ENCODE measurements around the gene EFEMP1.
"Not testable (repeated sequence)": the region's sequence is repeated elsewhere in the genome, so short reads cannot be mapped to it uniquely, and the experiment has no call there.

EFEMP1 gene

DNA sequence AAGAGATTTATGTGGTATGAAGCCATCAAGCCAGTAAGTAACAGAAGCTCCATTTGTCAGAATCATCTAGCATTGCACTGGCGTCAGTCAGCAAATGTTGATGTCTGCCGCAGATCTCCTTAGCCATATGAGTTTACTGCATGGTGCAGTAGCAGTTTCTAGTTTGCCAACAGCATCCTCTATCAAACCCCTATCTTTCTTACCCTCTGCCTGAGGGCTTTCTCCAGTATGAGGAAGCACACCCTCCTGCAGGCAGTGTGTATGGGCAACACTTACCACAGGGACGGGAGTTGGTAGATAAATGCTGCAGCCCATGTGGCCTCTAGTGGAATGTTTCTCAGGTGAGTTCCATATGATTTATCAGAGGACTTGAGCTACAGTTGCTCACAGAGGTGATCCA lies 63.7 kb downstream of the EFEMP1 start:
- H3K4me3 Mint-ChIP-seq: no peak overlapping the region
- H3K27ac Mint-ChIP-seq: no peak overlapping the region
- no peaks in the 10 kb centered on the region for H3K27me3 Mint-ChIP-seq (ENCODE audit: low read depth)
- H3K4me1 Mint-ChIP-seq (ENCODE audit: low read depth): no peaks in the 10 kb centered on the region
- no peaks in the 10 kb centered on the region for H3K9me3 Mint-ChIP-seq
- no peaks in the 10 kb centered on the region for H3K36me3 Mint-ChIP-seq (ENCODE audit: low read depth)
- no peak for DNase-seq (ENCODE audit: low spot score)

- Mint-ChIP-seq H3K27me3 (ENCODE audit: low read depth) (no peaks in the 10 kb centered on the region), H3K27ac (no peak overlapping the region), H3K36me3 (ENCODE audit: low read depth) (no peaks in the 10 kb centered on the region), H3K4me1 (ENCODE audit: low read depth) (no peaks in the 10 kb centered on the region), H3K9me3 (no peaks in the 10 kb centered on the region), H3K4me3 (no peak overlapping the region)
- no peak for DNase-seq (ENCODE audit: low spot score)
Measured at GRCh38 chr2:55857766-55858165, 65.8 kb downstream of the EFEMP1 start.

GRCh38 chr2:55856936-55857335 lies 66.6 kb downstream of the EFEMP1 start:
- Mint-ChIP-seq H3K4me1 (ENCODE audit: low read depth) (no peaks in the 10 kb centered on the region), H3K9me3 (no peaks in the 10 kb centered on the region), H3K4me3 (no peak overlapping the region), H3K36me3 (ENCODE audit: low read depth) (no peaks in the 10 kb centered on the region), H3K27me3 (ENCODE audit: low read depth) (no peaks in the 10 kb centered on the region), H3K27ac (no peak overlapping the region)
- no peak for DNase-seq (ENCODE audit: low spot score)

DNA sequence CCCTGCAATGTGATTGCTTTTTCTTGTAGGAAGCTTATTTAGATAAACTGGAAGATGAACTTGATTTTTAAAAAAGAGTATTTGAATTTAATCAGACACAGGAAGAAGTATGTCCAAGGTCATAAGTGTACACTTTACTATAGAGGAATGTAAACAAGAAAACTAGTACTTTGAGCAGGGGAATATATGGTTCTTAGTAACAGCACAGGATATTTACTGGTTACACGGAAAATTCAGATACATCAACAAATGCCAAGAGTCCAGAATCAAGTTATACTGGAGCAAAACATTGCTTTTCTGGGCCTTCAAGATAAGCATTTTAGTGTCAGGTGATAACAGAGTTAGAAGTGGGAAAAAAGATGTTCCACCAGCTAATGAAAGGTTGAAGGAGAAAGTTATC lies 75.5 kb downstream of the EFEMP1 start:
- H3K4me1 Mint-ChIP-seq (ENCODE audit: low read depth): no peaks in the 10 kb centered on the region

GRCh38 chr2:55846426-55846825 lies 77.2 kb downstream of the EFEMP1 start:
- no peak overlapping the region for H3K4me3 Mint-ChIP-seq
- no peak for DNase-seq (ENCODE audit: low spot score)
- no peaks in the 10 kb centered on the region for H3K4me1 Mint-ChIP-seq (ENCODE audit: low read depth)
- H3K27ac Mint-ChIP-seq: no peak overlapping the region
- H3K27me3 Mint-ChIP-seq (ENCODE audit: low read depth): no peaks in the 10 kb centered on the region
- no peaks in the 10 kb centered on the region for H3K36me3 Mint-ChIP-seq (ENCODE audit: low read depth)
- no peaks in the 10 kb centered on the region for H3K9me3 Mint-ChIP-seq

More for the DNA sequence above, 75.5 kb downstream of the EFEMP1 start:
- no peak overlapping the region for H3K4me3 Mint-ChIP-seq
- no peaks in the 10 kb centered on the region for H3K9me3 Mint-ChIP-seq
- no peak for DNase-seq (ENCODE audit: low spot score)
- H3K36me3 Mint-ChIP-seq (ENCODE audit: low read depth): no peaks in the 10 kb centered on the region
- H3K27ac Mint-ChIP-seq: no peak overlapping the region
- H3K27me3 Mint-ChIP-seq (ENCODE audit: low read depth): no peaks in the 10 kb centered on the region

DNA sequence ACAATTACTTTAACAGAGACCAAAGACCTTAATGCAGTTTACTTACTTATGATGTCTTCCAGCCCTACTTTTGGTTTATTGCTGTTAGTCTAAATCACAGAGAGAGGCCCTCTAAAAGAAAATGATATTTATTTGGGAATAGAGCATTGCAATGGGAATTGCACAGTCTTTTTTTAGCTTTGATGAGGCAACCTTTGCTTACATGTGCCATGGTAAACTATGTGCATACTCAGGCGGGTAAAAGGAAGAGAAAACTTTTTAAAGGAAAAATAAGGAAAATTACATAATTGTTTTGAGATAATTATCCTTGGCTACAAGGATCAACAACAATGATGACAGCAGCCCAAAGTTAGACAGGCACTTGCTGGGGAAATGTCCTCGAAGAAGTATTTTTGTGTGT lies 78.6 kb downstream of the EFEMP1 start:
- DNase-seq (ENCODE audit: low spot score): no peak
- H3K36me3 Mint-ChIP-seq (ENCODE audit: low read depth): no peaks in the 10 kb centered on the region
- no peaks in the 10 kb centered on the region for H3K27me3 Mint-ChIP-seq (ENCODE audit: low read depth)
- no peaks in the 10 kb centered on the region for H3K9me3 Mint-ChIP-seq
- H3K4me1 Mint-ChIP-seq (ENCODE audit: low read depth): no peaks in the 10 kb centered on the region
- H3K4me3 Mint-ChIP-seq: no peak overlapping the region
- H3K27ac Mint-ChIP-seq: no peak overlapping the region

DNA sequence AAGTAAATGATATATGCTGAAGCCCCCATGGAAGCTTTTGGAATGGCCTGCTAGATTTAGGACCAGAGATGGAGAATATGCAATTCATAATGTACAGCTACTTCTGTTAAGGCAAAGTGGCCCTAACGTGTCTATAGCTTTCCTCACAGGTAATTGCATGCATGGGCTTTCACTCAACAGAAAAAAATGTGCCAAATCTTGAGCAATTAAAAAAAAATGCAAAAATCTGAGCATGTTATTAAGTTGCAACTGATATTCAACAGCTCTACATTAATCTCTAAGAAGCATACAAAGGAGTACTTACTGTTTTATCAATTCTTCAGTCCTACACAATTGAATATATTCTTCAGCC lies 79.6 kb downstream of the EFEMP1 start:
- no peak overlapping the region for H3K4me3 Mint-ChIP-seq
- no peak for DNase-seq (ENCODE audit: low spot score)
- H3K4me1 Mint-ChIP-seq (ENCODE audit: low read depth): no peaks in the 10 kb centered on the region
- H3K27me3 Mint-ChIP-seq (ENCODE audit: low read depth): no peaks in the 10 kb centered on the region
- no peak overlapping the region for H3K27ac Mint-ChIP-seq
- no peaks in the 10 kb centered on the region for H3K36me3 Mint-ChIP-seq (ENCODE audit: low read depth)
- H3K9me3 Mint-ChIP-seq: no peaks in the 10 kb centered on the region

DNA sequence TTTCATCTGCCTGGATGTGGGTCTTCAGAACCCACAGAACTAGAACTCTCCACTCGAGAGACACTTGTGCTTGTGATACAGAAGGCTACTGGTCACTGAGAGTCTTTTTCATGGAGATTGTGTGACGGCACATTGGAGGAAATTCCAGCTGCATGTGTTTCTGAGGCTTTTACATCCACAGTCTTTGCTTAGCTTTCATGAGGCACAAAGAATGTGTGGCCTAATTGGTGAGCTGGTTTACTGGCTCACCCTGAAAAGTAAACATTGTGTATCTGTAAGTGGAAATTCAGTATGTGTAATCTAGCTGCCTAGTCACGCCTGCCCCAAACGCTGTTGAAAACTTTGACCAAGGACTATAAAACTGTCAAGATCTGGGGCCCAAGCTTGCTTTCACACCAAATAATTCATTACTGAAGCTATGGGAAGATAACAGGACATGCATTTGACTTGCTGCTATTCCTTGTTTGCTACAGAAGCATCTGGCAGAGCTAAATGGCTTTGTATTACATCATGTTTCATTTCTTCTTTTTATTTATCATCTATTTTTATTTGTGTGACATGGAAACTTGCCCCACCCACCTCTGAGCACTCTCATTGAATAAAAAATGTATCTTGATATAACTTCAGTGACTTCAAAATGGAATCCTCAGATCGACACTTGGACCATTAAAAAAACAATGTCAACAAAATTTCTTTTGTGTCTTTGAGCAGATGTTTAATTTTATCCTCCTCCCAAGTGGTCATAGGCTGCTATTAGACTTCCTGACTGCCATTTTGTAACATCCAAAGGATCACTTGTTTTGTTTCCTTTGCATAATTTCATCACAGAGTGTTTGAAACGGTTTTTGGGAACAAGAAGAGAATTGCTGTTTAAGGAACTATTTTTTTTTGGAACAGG lies 80.2 kb downstream of the EFEMP1 start:
- Mint-ChIP-seq H3K4me3 (no peak overlapping the region), H3K4me1 (ENCODE audit: low read depth) (no peaks in the 10 kb centered on the region), H3K9me3 (no peaks in the 10 kb centered on the region), H3K27ac (no peak overlapping the region), H3K27me3 (ENCODE audit: low read depth) (no peaks in the 10 kb centered on the region), H3K36me3 (ENCODE audit: low read depth) (no peaks in the 10 kb centered on the region)
- DNase-seq (ENCODE audit: low spot score): no peak

- H3K27me3 Mint-ChIP-seq (ENCODE audit: low read depth): no peaks in the 10 kb centered on the region
- H3K9me3 Mint-ChIP-seq: no peaks in the 10 kb centered on the region
- no peak overlapping the region for H3K4me3 Mint-ChIP-seq
- no peaks in the 10 kb centered on the region for H3K36me3 Mint-ChIP-seq (ENCODE audit: low read depth)
- H3K27ac Mint-ChIP-seq: no peak overlapping the region
- no peak for DNase-seq (ENCODE audit: low spot score)
- H3K4me1 Mint-ChIP-seq (ENCODE audit: low read depth): no peaks in the 10 kb centered on the region
Measured at GRCh38 chr2:55842046-55842445, 81.5 kb downstream of the EFEMP1 start.

- no peaks in the 10 kb centered on the region for H3K4me1 Mint-ChIP-seq (ENCODE audit: low read depth)
- DNase-seq (ENCODE audit: low spot score): no peak
- no peaks in the 10 kb centered on the region for H3K36me3 Mint-ChIP-seq (ENCODE audit: low read depth)
- H3K4me3 Mint-ChIP-seq: no peak overlapping the region
- H3K27ac Mint-ChIP-seq: no peak overlapping the region
- no peaks in the 10 kb centered on the region for H3K9me3 Mint-ChIP-seq
- H3K27me3 Mint-ChIP-seq (ENCODE audit: low read depth): no peaks in the 10 kb centered on the region
Measured at GRCh38 chr2:55840460-55840859, 83.1 kb downstream of the EFEMP1 start.

- Mint-ChIP-seq H3K27ac (no peak overlapping the region), H3K27me3 (ENCODE audit: low read depth) (no peaks in the 10 kb centered on the region), H3K36me3 (ENCODE audit: low read depth) (no peaks in the 10 kb centered on the region), H3K4me1 (ENCODE audit: low read depth) (no peaks in the 10 kb centered on the region), H3K9me3 (no peaks in the 10 kb centered on the region), H3K4me3 (no peak overlapping the region)
- DNase-seq (ENCODE audit: low spot score): no peak
Measured at GRCh38 chr2:55839182-55839819, 84.3 kb downstream of the EFEMP1 start.

GRCh38 chr2:55838653-55839052 lies 84.9 kb downstream of the EFEMP1 start:
- Mint-ChIP-seq H3K9me3 (no peaks in the 10 kb centered on the region), H3K36me3 (ENCODE audit: low read depth) (no peaks in the 10 kb centered on the region), H3K27ac (no peak overlapping the region), H3K4me3 (no peak overlapping the region), H3K27me3 (ENCODE audit: low read depth) (no peaks in the 10 kb centered on the region), H3K4me1 (ENCODE audit: low read depth) (no peaks in the 10 kb centered on the region)
- no peak for DNase-seq (ENCODE audit: low spot score)

- H3K27me3 Mint-ChIP-seq (ENCODE audit: low read depth); H3K9me3 Mint-ChIP-seq; H3K36me3 Mint-ChIP-seq (ENCODE audit: low read depth); H3K27ac Mint-ChIP-seq; DNase-seq (ENCODE audit: low spot score); H3K4me3 Mint-ChIP-seq; H3K4me1 Mint-ChIP-seq (ENCODE audit: low read depth): not testable (repeated sequence)
Measured at GRCh38 chr2:55838117-55838516, 85.5 kb downstream of the EFEMP1 start.

DNA sequence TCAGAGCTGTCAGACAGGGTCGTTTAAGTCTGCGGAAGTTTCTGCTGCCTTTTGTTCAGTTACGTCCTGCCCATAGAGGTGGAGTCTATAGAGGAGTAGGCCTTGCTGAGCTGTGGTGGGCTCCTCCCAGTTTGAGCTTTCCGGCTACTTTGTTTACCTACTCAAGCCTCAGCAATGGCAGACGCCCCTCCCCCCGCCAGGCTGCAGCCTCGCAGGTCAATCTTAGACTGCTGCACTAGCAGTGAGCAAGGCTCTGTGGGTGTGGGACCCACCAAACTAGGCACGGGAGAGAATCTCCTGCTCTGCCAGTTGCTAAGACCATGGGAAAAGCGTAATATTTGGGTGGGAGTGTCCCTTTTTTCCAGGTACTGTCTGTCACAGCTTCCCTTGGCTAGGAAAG lies 86.5 kb downstream of the EFEMP1 start:
- Mint-ChIP-seq H3K27me3 (ENCODE audit: low read depth) (no peaks in the 10 kb centered on the region), H3K4me3 (no peak overlapping the region), H3K9me3 (no peaks in the 10 kb centered on the region), H3K4me1 (ENCODE audit: low read depth) (no peaks in the 10 kb centered on the region), H3K27ac (no peak overlapping the region), H3K36me3 (ENCODE audit: low read depth) (no peaks in the 10 kb centered on the region)
- DNase-seq (ENCODE audit: low spot score): no peak
